Left lung (tissue), 10 donors: ENCODE data around the gene TAOK3. TPM values are rescaled to one million over a fixed set of nuclear protein-coding genes. Genes with fewer than 3 reads are reported as not detected.

Source experiments
- ATAC-seq: fragments of 200-7000 bp; cut with Tn5 transposase; one replicate; pipeline ENCODE4 v1.9.1; 2020; ENCODE audit warnings: moderate library complexity
- DNase-seq, 4 donors: peaks; one replicate each; pipeline ENCODE4 v3.0.0-alpha.2; 2013 to 2020
- H3K27ac ChIP-seq, 2 donors: fragments of 200-600 bp; sonication (generic) in 1 of 2; one replicate each; pipeline versions ENCODE4 v1.5.0 to v1.8.0; 2020 to 2021
- H3K27me3 ChIP-seq, 2 donors: fragments of 200-600 bp; sonication (generic) in 1 of 2; one replicate each; pipeline versions ENCODE4 v1.5.0 to v1.8.0; 2020 to 2021
- H3K36me3 ChIP-seq, 2 donors: fragments of 200-600 bp; sonication (generic) in 1 of 2; one replicate each; pipeline versions ENCODE4 v1.5.0 to v1.8.0; 2020 to 2021
- H3K4me1 ChIP-seq, 2 donors: fragments of 200-600 bp; one replicate each; pipeline ENCODE4 v1.8.0; 2021
- H3K4me3 ChIP-seq, 2 donors: fragments of 200-600 bp; sonication (generic) in 1 of 2; one replicate each; pipeline versions ENCODE4 v1.5.0 to v1.8.0; 2020 to 2021; ENCODE audit warnings: mild to moderate bottlenecking in 1 of 2
- H3K9me3 ChIP-seq, 2 donors: fragments of 200-600 bp; sonication (generic) in 1 of 2; one replicate each; pipeline versions ENCODE4 v1.5.0 to v1.8.0; 2020 to 2021
- intact Hi-C, 2 donors: fragments of 100-400 bp; cut with DNase I; formaldehyde crosslinking; loops; one replicate each; pipeline versions ENCODE4 v1.11.2 to v1.14.2; 2022
- polyA plus RNA-seq, 6 donors: library from polyadenylated mRNA; unstranded; fragments of 120-200 nt; gene quantifications; one replicate each; pipeline ENCODE4 v1.2.1, GENCODE V29; 2013; ENCODE audit not compliant: insufficient read length in 6 of 6
- total RNA-seq, 2 donors: library from RNA; stranded (reverse); fragmentation: NEBNext Ultra II Directional; extraction: Animal tissue kit (Norgen Biotek cat#: 25700); gene quantifications; one replicate each; pipeline ENCODE4 v1.2.1, GENCODE V29; 2021
- TF ChIP-seq, protein P1 (sequence below), 2 donors: fragments of 200-600 bp; sonication (generic) in 1 of 2; IDR thresholded peaks; one replicate each; pipeline versions ENCODE4 v1.5.0 to v1.8.0; 2021; ENCODE audit warnings: antibody characterized with exemption in 2 of 2
- donor health status: DM: no; HTN: yes; CAD: no.
- donor health status: DM: no; HTN: no; CAD: no.

The TAOK3 gene
- total and polyA plus RNA-seq, 8 donors: 39.5 to 61.8 (median 52.1) TPM

DNA sequence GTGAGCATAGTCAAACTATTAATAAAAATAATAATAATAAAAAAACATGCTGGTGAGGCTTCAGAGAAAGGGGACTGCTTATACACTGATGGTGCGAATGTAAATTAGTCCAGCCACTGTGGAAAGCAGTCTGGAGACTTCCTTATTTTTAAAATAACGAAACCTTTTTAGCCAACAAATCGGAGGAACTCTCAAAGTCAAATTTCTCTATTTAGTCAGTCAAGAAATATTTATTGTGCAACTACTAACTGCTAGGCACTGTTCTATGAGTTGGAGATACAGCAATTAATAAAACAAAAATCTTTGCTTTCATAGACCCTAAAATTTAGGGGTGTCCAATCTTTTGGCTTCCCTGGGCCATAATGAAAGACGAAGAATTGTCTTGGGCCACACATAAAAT is 10.8 kb downstream of the TAOK3 start:
- Histone ChIP-seq H3K27me3 (no peaks in the 10 kb centered on the region), H3K36me3 (no peaks in the 10 kb centered on the region), H3K27ac (peak overlapping the region in 1 of 2 donors; percentile 35), H3K9me3 (no peaks in the 10 kb centered on the region), H3K4me3 (no peak overlapping the region), H3K4me1 (peaks cover 8 to 81% of the 10 kb centered on the region in 2 donors)
- intact Hi-C loops: no loop called here
- ATAC-seq (no peak), DNase-seq (no peak)
- TF ChIP-seq, protein P1, sequence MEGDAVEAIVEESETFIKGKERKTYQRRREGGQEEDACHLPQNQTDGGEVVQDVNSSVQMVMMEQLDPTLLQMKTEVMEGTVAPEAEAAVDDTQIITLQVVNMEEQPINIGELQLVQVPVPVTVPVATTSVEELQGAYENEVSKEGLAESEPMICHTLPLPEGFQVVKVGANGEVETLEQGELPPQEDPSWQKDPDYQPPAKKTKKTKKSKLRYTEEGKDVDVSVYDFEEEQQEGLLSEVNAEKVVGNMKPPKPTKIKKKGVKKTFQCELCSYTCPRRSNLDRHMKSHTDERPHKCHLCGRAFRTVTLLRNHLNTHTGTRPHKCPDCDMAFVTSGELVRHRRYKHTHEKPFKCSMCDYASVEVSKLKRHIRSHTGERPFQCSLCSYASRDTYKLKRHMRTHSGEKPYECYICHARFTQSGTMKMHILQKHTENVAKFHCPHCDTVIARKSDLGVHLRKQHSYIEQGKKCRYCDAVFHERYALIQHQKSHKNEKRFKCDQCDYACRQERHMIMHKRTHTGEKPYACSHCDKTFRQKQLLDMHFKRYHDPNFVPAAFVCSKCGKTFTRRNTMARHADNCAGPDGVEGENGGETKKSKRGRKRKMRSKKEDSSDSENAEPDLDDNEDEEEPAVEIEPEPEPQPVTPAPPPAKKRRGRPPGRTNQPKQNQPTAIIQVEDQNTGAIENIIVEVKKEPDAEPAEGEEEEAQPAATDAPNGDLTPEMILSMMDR (IDR thresholded peaks at IDR 0.05): no peak

DNA sequence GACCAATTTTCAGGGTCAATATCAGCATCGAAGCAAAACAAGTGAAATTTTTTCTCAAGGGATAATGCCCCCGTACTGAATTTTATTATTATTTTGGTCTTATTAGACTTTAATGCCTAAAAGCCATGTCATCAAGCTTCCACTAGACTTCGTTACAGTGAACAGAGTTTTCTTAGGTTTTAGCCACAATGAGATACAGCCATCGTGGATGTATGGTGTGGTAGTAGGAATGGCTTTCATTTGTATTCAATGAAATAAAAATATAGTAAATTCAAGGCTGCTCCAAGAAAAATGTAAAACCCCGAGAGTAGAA is 11.7 kb downstream of the TAOK3 start:
- Histone ChIP-seq H3K27me3 (no peaks in the 10 kb centered on the region), H3K4me1 (peaks cover 11 to 89% of the 10 kb centered on the region in 2 donors), H3K9me3 (no peaks in the 10 kb centered on the region), H3K36me3 (no peaks in the 10 kb centered on the region), H3K4me3 (no peak overlapping the region), H3K27ac (peak overlapping the region in 1 of 2 donors; percentile 7)
- TF ChIP-seq, protein P1 (IDR thresholded peaks at IDR 0.05): no peak
- DNase-seq: no peak
- intact Hi-C loops: no loop called here
- ATAC-seq: no peak

DNA sequence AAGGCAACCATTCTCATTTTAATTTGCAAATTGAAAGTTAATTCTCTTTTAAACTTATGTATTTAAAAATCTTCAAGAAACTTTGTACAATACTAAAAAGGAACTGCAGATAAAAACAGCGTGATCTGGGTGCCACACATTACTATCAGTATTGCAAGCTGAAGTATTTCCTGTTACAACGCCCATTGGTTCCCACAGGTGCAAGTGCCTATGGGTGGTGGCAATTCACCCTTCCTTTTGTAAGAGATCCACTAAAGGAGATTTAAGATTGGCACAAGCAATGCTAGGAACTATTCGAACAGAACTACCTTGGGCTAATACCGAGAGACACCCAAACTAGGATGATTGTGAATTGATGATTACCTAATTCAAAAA is 13.2 kb downstream of the TAOK3 start:
- H3K27me3 ChIP-seq: no peaks in the 10 kb centered on the region
- intact Hi-C loops: no loop called here
- H3K4me1 ChIP-seq: peaks cover 11 to 89% of the 10 kb centered on the region in 2 donors
- TF ChIP-seq, protein P1 (IDR thresholded peaks at IDR 0.05): no peak
- H3K9me3 ChIP-seq: no peaks in the 10 kb centered on the region
- peak; percentile 69 for ATAC-seq
- DNase-seq: no peak
- H3K4me3 ChIP-seq: peak overlapping the region; percentile 10 to 32
- H3K27ac ChIP-seq: peak overlapping the region; percentile 82 to 84
- no peaks in the 10 kb centered on the region for H3K36me3 ChIP-seq

DNA sequence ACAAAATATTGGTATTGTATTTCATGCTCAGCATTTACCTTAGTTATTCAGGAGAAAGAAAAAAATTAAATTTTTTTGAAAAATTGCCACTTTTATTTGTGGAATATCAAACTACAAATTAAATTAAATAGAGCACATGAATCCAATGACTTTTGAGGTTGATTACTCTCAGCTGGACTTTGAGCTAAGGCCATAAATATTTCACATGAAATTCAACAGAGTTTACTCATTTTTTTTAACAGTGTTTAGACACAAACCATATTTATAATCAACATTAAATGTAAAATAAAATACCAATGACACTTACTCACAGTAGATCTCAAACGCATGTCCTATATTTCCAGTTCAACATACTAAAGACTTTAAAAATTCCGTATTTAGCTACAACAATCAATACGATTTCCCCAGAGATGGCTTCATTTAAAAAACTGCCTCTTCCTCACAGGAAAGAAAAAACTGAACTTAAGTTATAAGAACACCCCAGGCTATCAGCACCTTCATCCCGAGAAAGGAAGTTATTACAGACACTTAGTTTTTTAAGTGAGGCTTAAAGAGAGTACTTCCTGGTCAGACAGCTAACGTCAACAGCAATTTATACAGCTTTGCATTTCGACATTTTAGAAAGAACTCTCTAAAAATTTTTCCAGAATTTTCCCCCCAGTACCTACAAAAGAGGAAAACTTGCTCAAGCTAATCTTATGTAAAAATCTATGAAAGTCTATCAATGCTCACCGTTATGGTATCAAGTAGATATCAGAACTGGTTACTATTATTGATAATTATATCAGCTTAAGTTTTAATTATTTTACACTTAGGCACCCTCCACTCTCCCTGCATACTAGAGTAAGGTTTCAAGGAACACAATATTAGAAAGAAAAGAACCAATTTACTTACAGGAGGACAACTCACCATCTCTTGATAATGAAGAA is 13.8 kb downstream of the TAOK3 start:
- no peaks in the 10 kb centered on the region for H3K27me3 ChIP-seq
- DNase-seq (no peak), ATAC-seq (peak; percentile 79)
- H3K4me3 ChIP-seq: peak overlapping the region; percentile 10 to 32
- intact Hi-C loops: no loop called here
- H3K36me3 ChIP-seq: no peaks in the 10 kb centered on the region
- TF ChIP-seq, protein P1 (IDR thresholded peaks at IDR 0.05): no peak
- H3K4me1 ChIP-seq: peaks cover 11 to 86% of the 10 kb centered on the region in 2 donors
- H3K9me3 ChIP-seq: no peaks in the 10 kb centered on the region
- peak overlapping the region; percentile 82 to 84 for H3K27ac ChIP-seq

DNA sequence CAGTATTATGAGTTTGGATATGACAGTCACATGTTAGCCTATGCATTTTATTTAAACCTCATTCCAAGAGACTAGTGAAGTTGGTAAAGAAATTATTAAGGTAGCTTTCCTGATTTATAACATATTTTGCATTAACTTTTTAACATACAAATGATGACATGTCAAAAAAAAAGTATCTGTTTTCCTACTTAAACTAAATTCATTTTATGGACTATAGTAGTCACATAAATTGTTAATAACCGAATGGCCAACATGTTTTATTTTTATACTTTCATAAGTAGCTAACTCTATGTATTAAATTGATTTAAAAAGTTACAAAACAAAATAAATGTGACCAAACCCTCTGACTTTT is 14.7 kb downstream of the TAOK3 start:
- intact Hi-C loops: no loop called here
- Histone ChIP-seq H3K9me3 (no peaks in the 10 kb centered on the region), H3K36me3 (no peaks in the 10 kb centered on the region), H3K27ac (peak overlapping the region; percentile 82 to 84), H3K4me1 (peaks cover 11 to 82% of the 10 kb centered on the region in 2 donors), H3K4me3 (peak overlapping the region; percentile 10 to 32), H3K27me3 (no peaks in the 10 kb centered on the region)
- DNase-seq (no peak), ATAC-seq (no peak)
- TF ChIP-seq, protein P1 (IDR thresholded peaks at IDR 0.05): no peak
